K562 (cell line): ENCODE results near the gene HOXD12. TPM values are rescaled to one million over a fixed set of nuclear protein-coding genes. Genes with fewer than 3 reads are reported as not detected.

ENCODE experiments used
- ATAC-seq: fragments of 200-7000 bp; cut with Tn5 transposase; 3 replicates; pipeline ENCODE4 v1.9.1; 2020; ENCODE audit warnings: moderate library complexity
- BruUV-seq: library from RNA; stranded (reverse); fragments of 400-500 nt; replicated peaks from 2 replicates; lab custom pipeline; 2021; lab: Mats Ljungman, UMichigan
- CTCF ChIA-PET: fragments of 300-600 bp; formaldehyde crosslinking; extraction: SDS; loops from one replicate; lab custom pipeline; 2021; ENCODE audit warnings: low intra/inter-chr PET ratio; lab: Yijun Ruan, JAX
- POLR2A ChIA-PET: fragments of 300-600, 350-650 bp; sonication (Branson Sonifier 250); formaldehyde crosslinking; extraction: SDS; loops from one replicate; lab custom pipeline; 2021; ENCODE audit warnings: antibody characterized with exemption, inconsistent platforms; lab: Yijun Ruan, JAX
- DNase-seq, 4 experiments: peaks; one replicate each; pipeline versions ENCODE4 v3.0.0 to v3.0.0-alpha.2; 2011 to 2018; ENCODE audit warnings: low spot score in 3 of 4, mixed read lengths in 3 of 4; ENCODE audit errors: extremely low read depth in 1 of 4
- FAIRE-seq: peaks from 2 replicates; lab custom pipeline; 2011; peaks lifted over from hg19 to GRCh38; lab: Jason Lieb, UNC
- H2AFZ ChIP-seq: 2 replicates; pipeline ENCODE4 v1.6.0; 2011; ENCODE audit warnings: low read depth, low read length, control low read depth, inconsistent platforms
- H3K27ac ChIP-seq: fragments of 200-600 bp; 3 replicates; pipeline ENCODE4 v1.8.0; 2011; ENCODE audit warnings: low read depth, mild to moderate bottlenecking, control low read depth, inconsistent platforms, low read length, moderate library complexity, mixed read lengths; ENCODE audit errors: extremely low read depth
- H3K27me3 ChIP-seq, 2 experiments: fragments of 300-600 bp in 1 of 2; 2 replicates in 1 of 2; 3 replicates in 1 of 2; pipeline versions ENCODE4 v1.6.0 to v1.8.0; 2011; ENCODE audit warnings: inconsistent platforms in 2 of 2, low read length in 2 of 2, mild to moderate bottlenecking in 1 of 2, mixed read lengths in 1 of 2, moderate library complexity in 1 of 2; ENCODE audit not compliant: control insufficient read depth in 2 of 2, insufficient read depth in 2 of 2
- H3K36me3 ChIP-seq: fragments of 300-600 bp; 3 replicates; pipeline ENCODE4 v1.8.0; 2011; ENCODE audit warnings: mild to moderate bottlenecking, low read length, inconsistent platforms; ENCODE audit not compliant: control insufficient read depth, insufficient read depth
- H3K4me1 ChIP-seq, 2 experiments: fragments of 200-600 bp in 1 of 2; replicated peaks in 1 of 2; 2 replicates in 1 of 2; 3 replicates in 1 of 2; pipeline versions ENCODE4 v1.5.1 to v1.8.0; 2011; ENCODE audit warnings: inconsistent platforms in 2 of 2, low read length in 2 of 2, mild to moderate bottlenecking in 1 of 2, mixed read lengths in 1 of 2, moderate library complexity in 1 of 2; ENCODE audit not compliant: control insufficient read depth in 2 of 2, insufficient read depth in 2 of 2
- H3K4me2 ChIP-seq: 2 replicates; pipeline ENCODE4 v1.6.1; 2011; ENCODE audit warnings: low read length, control low read depth, inconsistent platforms, mixed read lengths; ENCODE audit not compliant: insufficient read depth
- H3K4me3 ChIP-seq: fragments of 200-600 bp; sonication (generic), shearing (Covaris generic); 2 replicates; pipeline ENCODE4 v1.5.1; 2016; ENCODE audit warnings: control low read depth, inconsistent platforms
- H3K79me2 ChIP-seq: fragments of 200-600 bp; 3 replicates; pipeline ENCODE4 v1.8.0; 2011; ENCODE audit warnings: low read length, inconsistent platforms; ENCODE audit not compliant: control insufficient read depth, insufficient read depth
- H3K9ac ChIP-seq, 2 experiments: 2 replicates each; pipeline versions ENCODE4 v1.6.0 to v1.6.1; 2011; ENCODE audit warnings: low read depth in 2 of 2, low read length in 2 of 2, control low read depth in 1 of 2, inconsistent platforms in 1 of 2, mild to moderate bottlenecking in 1 of 2, mixed read lengths in 1 of 2; ENCODE audit not compliant: insufficient read depth in 1 of 2
- H3K9me1 ChIP-seq: one replicate; pipeline ENCODE4 v1.6.0; 2011; ENCODE audit warnings: inconsistent platforms, mild to moderate bottlenecking, low read length, moderate library complexity; ENCODE audit not compliant: control insufficient read depth, insufficient read depth
- H3K9me3 ChIP-seq: replicated peaks from 2 replicates; pipeline ENCODE4 v1.5.1; 2011; ENCODE audit warnings: low read depth, low read length, inconsistent platforms; ENCODE audit not compliant: control insufficient read depth, insufficient read depth
- H4K20me1 ChIP-seq: replicated peaks from 2 replicates; pipeline ENCODE4 v1.6.1; 2011; ENCODE audit warnings: low read length, inconsistent platforms, mixed read lengths; ENCODE audit not compliant: control insufficient read depth, insufficient read depth
- ARID3A ChIP-seq: IDR thresholded peaks from 2 replicates; pipeline ENCODE4 v1.6.1; 2012; ENCODE audit warnings: low read depth, low read length, improper control_type of control experiment, borderline replicate concordance
- ARID4B ChIP-seq: sonication (generic); formaldehyde crosslinking; IDR thresholded peaks from 2 replicates; pipeline ENCODE4 v1.8.0; 2022; ENCODE audit warnings: mild to moderate bottlenecking, missing genetic modification reagents
- ATF4 ChIP-seq: fragments of 450-650 bp; formaldehyde crosslinking; IDR thresholded peaks from 2 replicates; pipeline ENCODE4 v1.4.0; 2022; ENCODE audit warnings: mild to moderate bottlenecking, moderate library complexity
- BMI1 ChIP-seq: fragments of 150-350 bp; IDR thresholded peaks from 2 replicates; pipeline ENCODE4 v1.6.1; 2014; ENCODE audit warnings: low read length
- E2F6 ChIP-seq, 2 experiments: IDR thresholded peaks; 2 replicates each; pipeline ENCODE4 v1.6.1; 2011; ENCODE audit warnings: borderline replicate concordance in 1 of 2, control low read depth in 1 of 2, low read depth in 1 of 2, low read length in 1 of 2, mild to moderate bottlenecking in 1 of 2, mixed read lengths in 1 of 2, moderate library complexity in 1 of 2; ENCODE audit not compliant: insufficient read depth in 1 of 2, insufficient read length in 1 of 2, poor library complexity in 1 of 2, severe bottlenecking in 1 of 2; ENCODE audit errors: extremely low read depth in 1 of 2
- NR2C1 ChIP-seq, 2 experiments: fragments of 450-650 bp; IDR thresholded peaks; 2 replicates each; pipeline ENCODE4 v1.6.1; 2017; ENCODE audit warnings: mild to moderate bottlenecking in 2 of 2, antibody characterized with exemption in 1 of 2, inconsistent platforms in 1 of 2, missing compliant biosample characterization in 1 of 2, missing genetic modification characterization in 1 of 2
- PHB ChIP-seq: fragments of 250-450 bp; sonication (Bioruptor Pico); IDR thresholded peaks from 2 replicates; pipeline ENCODE4 v1.5.0; 2021
- SMAD2 ChIP-seq: fragments of 150-350 bp; IDR thresholded peaks from 2 replicates; pipeline ENCODE4 v1.6.1; 2014; ENCODE audit warnings: low read depth, mild to moderate bottlenecking, low read length
- SRSF3 ChIP-seq: fragments of 200-400 bp; formaldehyde crosslinking; IDR thresholded peaks from 2 replicates; pipeline ENCODE4 v1.6.1; 2016; ENCODE audit warnings: mild to moderate bottlenecking, low read length, moderate library complexity; ENCODE audit not compliant: insufficient read depth
- ZBTB5 ChIP-seq: fragments of 450-650 bp; IDR thresholded peaks from 2 replicates; pipeline ENCODE4 v1.6.1; 2017; ENCODE audit warnings: antibody characterized with exemption
- WGBS: fragments of 100-300 bp; shearing (Covaris generic); methylation state at CpG from one replicate; pipeline ENCODE4 v1.1.6; 2016; ENCODE audit warnings: low coverage, mixed read lengths; ENCODE audit not compliant: insufficient coverage; ENCODE audit errors: missing lambda C conversion rate; 5-methylcytosine and 5-hydroxymethylcytosine counted together
- in situ Hi-C: fragments of 300-500 bp; cut with MboI; formaldehyde crosslinking; loops from 4 replicates; pipeline ENCODE4 v1.15.0; 2018; ENCODE audit warnings: inconsistent platforms, mixed read lengths
- intact Hi-C: fragments of 100-400 bp; cut with micrococcal nuclease; formaldehyde crosslinking; loops from 2 replicates; pipeline ENCODE4 v1.14.2; 2022
- polyA plus RNA-seq, 8 experiments: library from polyadenylated mRNA; depleted of rRNA in 4 of 8; stranded (reverse) in 5 of 8; unstranded in 3 of 8; fragments of >200 nt; fragmentation: Nextera tagmentation in 2 of 8; fragmentation: Illumina TruSeq in 1 of 8; extraction: Ambion mirVana in 2 of 8; extraction: Trizol in 1 of 8; gene quantifications; 2 replicates each; pipeline versions ENCODE4 v1.2.1 to v1.2.3, GENCODE V29; 2011 to 2014; ENCODE audit warnings: inconsistent platforms in 1 of 8, missing spikeins in 1 of 8
- total RNA-seq, 7 experiments: library from RNA; depleted of rRNA in 6 of 7; stranded (reverse); fragments of >200 nt in 6 of 7; fragmentation: Illumina TruSeq in 2 of 7; extraction: Trizol in 2 of 7; gene quantifications; 2 replicates each; pipeline versions ENCODE4 v1.2.1 to v1.2.3, GENCODE V29; 2011 to 2021; ENCODE audit warnings: low replicate concordance in 1 of 7

The HOXD12 gene
- total and polyA plus RNA-seq, 9 of the 15 experiments (the other 6 are each of a cell fraction or from before 2014, with no cell fraction given): not detected

GRCh38 chr2:176111846-176112374, 12.3 kb downstream of the HOXD12 start:
- Histone ChIP-seq H3K4me2 (no peak overlapping the region), H3K9ac (no peak overlapping the region), H3K4me1 (peaks cover 0 to 17% of the 10 kb centered on the region in 2 experiments; a peak in 1 of 5 replicates), H3K27me3 (peaks cover 53 to 57% of the 10 kb centered on the region in 2 experiments), H3K9me3 (no peaks in the 10 kb centered on the region), H3K27ac (no peak overlapping the region), H2AFZ (no peak overlapping the region), H3K36me3 (no peaks in the 10 kb centered on the region), H3K79me2 (no peaks in the 10 kb centered on the region), H3K9me1 (no peaks in the 10 kb centered on the region), H4K20me1 (no peaks in the 10 kb centered on the region), H3K4me3 (no peak overlapping the region)
- FAIRE-seq (no peak), ATAC-seq (no peak), DNase-seq (no peak)
- in situ Hi-C loops (no loop called here), intact Hi-C loops (no loop called here)
- no TSS peak for BruUV-seq
- ChIA-PET CTCF (interaction anchor here (0.8 kb wide), 1 partner anchor 526 kb away, joined by 3 read pairs; no protein-coding TSS in a partner anchor), POLR2A (interaction anchor here (0.5 kb wide), 1 partner anchor 1299 kb away, joined by 4 read pairs; no protein-coding TSS in a partner anchor)
- 28% methylated on average over 27 of the region's 29 CpGs for WGBS
- TF ChIP-seq E2F6 (IDR thresholded peaks at IDR 0.05; ENCODE audit: borderline replicate concordance in 1 of 2, extremely low read depth in 1 of 2, insufficient read depth in 1 of 2, insufficient read length in 1 of 2, low read depth in 1 of 2, low read length in 1 of 2, poor library complexity in 1 of 2, severe bottlenecking in 1 of 2): no peak
- no peak for TF ChIP-seq ARID4B (CRISPR knock-in tag)
- TF ChIP-seq SMAD2: no peak
- no peak for TF ChIP-seq BMI1
- TF ChIP-seq ZBTB5: no peak
- TF ChIP-seq SRSF3: no peak
- no peak for TF ChIP-seq ATF4 (CRISPR knock-in tag)
- TF ChIP-seq PHB: no peak
- no peak for TF ChIP-seq ARID3A
- TF ChIP-seq NR2C1 (IDR thresholded peaks at IDR 0.05): no peak
- no peak for TF ChIP-seq NR2C1 (tag; IDR thresholded peaks at IDR 0.05)
